SK-N-SH (cell line): ENCODE measurements around the gene PCDHGA2. TPM values are rescaled to one million over a fixed set of nuclear protein-coding genes. Genes with fewer than 3 reads are reported as not detected.

ENCODE experiments used
- CTCF ChIA-PET: fragments of 300-600, 350-600 bp; formaldehyde crosslinking; extraction: SDS; loops from one replicate; lab custom pipeline; 2021; lab: Yijun Ruan, JAX
- POLR2A ChIA-PET: fragments of 350-600 bp; sonication (Branson Sonifier 250); formaldehyde crosslinking; extraction: SDS; loops from one replicate; lab custom pipeline; 2020; ENCODE audit warnings: antibody characterized with exemption, inconsistent platforms; lab: Yijun Ruan, JAX
- DNase-seq: peaks from one replicate; pipeline ENCODE4 v3.0.0; 2012
- H2AFZ ChIP-seq: fragments of 200-600 bp; sonication (generic); 2 replicates; pipeline ENCODE4 v1.8.1; 2016; ENCODE audit warnings: antibody characterized with exemption, mild to moderate bottlenecking, low read depth
- H3F3A ChIP-seq: fragments of 200-600 bp; sonication (generic); replicated peaks from 2 replicates; pipeline ENCODE3; 2016; ENCODE audit warnings: antibody characterized with exemption, mild to moderate bottlenecking; ENCODE audit not compliant: insufficient read depth
- H3K27ac ChIP-seq, 2 experiments: fragments of 200-500 bp in 1 of 2; fragments of 200-600 bp in 1 of 2; sonication (Bioruptor generic) in 1 of 2; sonication (generic), shearing (Covaris generic) in 1 of 2; 2 replicates each; pipeline versions ENCODE4 v1.5.1 to v1.6.1; 2014 to 2016; ENCODE audit warnings: low read depth in 2 of 2, inconsistent platforms in 1 of 2, low read length in 1 of 2, mild to moderate bottlenecking in 1 of 2, mixed read lengths in 1 of 2
- H3K27me3 ChIP-seq: fragments of 200-600 bp; sonication (generic), shearing (Covaris generic); 2 replicates; pipeline ENCODE4 v1.6.1; 2016; ENCODE audit warnings: mixed run types; ENCODE audit not compliant: insufficient read depth
- H3K36me3 ChIP-seq, 2 experiments: fragments of 200-500 bp in 1 of 2; fragments of 200-600 bp in 1 of 2; sonication (Bioruptor generic) in 1 of 2; sonication (generic) in 1 of 2; replicated peaks in 1 of 2; 2 replicates each; pipeline versions ENCODE3 to v1.5.1; 2014 to 2016; ENCODE audit warnings: low read length in 1 of 2, mild to moderate bottlenecking in 1 of 2; ENCODE audit not compliant: insufficient read depth in 2 of 2, control insufficient read depth in 1 of 2
- H3K4me1 ChIP-seq, 2 experiments: fragments of 200-500 bp in 1 of 2; fragments of 200-600 bp in 1 of 2; sonication (Bioruptor generic) in 1 of 2; sonication (generic), shearing (Covaris generic) in 1 of 2; 2 replicates each; pipeline versions ENCODE4 v1.5.1 to v1.6.1; 2014 to 2016; ENCODE audit warnings: low read depth in 1 of 2, low read length in 1 of 2, mixed run types in 1 of 2; ENCODE audit not compliant: insufficient read depth in 2 of 2, control insufficient read depth in 1 of 2
- H3K4me2 ChIP-seq: fragments of 200-600 bp; sonication (generic), shearing (Covaris generic); 2 replicates; pipeline ENCODE4 v1.6.1; 2017; ENCODE audit warnings: mixed run types
- H3K4me3 ChIP-seq, 2 experiments: fragments of 200-500 bp in 1 of 2; fragments of 200-600 bp in 1 of 2; sonication (Bioruptor generic) in 1 of 2; sonication (generic), shearing (Covaris generic) in 1 of 2; 2 replicates each; pipeline versions ENCODE4 v1.5.1 to v1.8.1; 2014 to 2016; ENCODE audit warnings: low read depth in 2 of 2, inconsistent platforms in 1 of 2, low read length in 1 of 2, mild to moderate bottlenecking in 1 of 2, mixed read lengths in 1 of 2, moderate library complexity in 1 of 2
- H3K79me2 ChIP-seq: fragments of 200-600 bp; sonication (generic); 2 replicates; pipeline ENCODE4 v1.8.1; 2017; ENCODE audit warnings: mild to moderate bottlenecking; ENCODE audit not compliant: insufficient read depth
- H3K9ac ChIP-seq: fragments of 200-600 bp; sonication (generic); 2 replicates; pipeline ENCODE4 v1.6.1; 2017; ENCODE audit warnings: mixed run types
- H3K9me2 ChIP-seq: fragments of 200-600 bp; sonication (generic); 2 replicates; pipeline ENCODE4 v1.6.1; 2017; ENCODE audit warnings: mixed run types
- H3K9me3 ChIP-seq: fragments of 200-600 bp; sonication (generic); 2 replicates; pipeline ENCODE4 v1.6.1; 2017; ENCODE audit warnings: mixed run types, mild to moderate bottlenecking, moderate library complexity
- H4K20me1 ChIP-seq: fragments of 200-600 bp; sonication (generic); 2 replicates; pipeline ENCODE4 v1.6.1; 2017; ENCODE audit warnings: mild to moderate bottlenecking, mixed run types; ENCODE audit not compliant: insufficient read depth
- CTCF ChIP-seq: fragments of 200-600 bp; sonication (generic); IDR thresholded peaks from 2 replicates; pipeline ENCODE4 v1.6.1; 2017; ENCODE audit warnings: antibody characterized with exemption, mild to moderate bottlenecking, moderate library complexity
- ELF1 ChIP-seq: IDR thresholded peaks from 2 replicates; pipeline ENCODE4 v1.4.0; 2012
- EP300 ChIP-seq, 2 experiments: IDR thresholded peaks; 2 replicates each; pipeline versions ENCODE4 v1.4.0 to v1.6.1; 2012; ENCODE audit warnings: borderline replicate concordance in 1 of 2, low read depth in 1 of 2, low read length in 1 of 2
- FOSL2 ChIP-seq: IDR thresholded peaks from 2 replicates; pipeline ENCODE4 v1.4.0; 2012; ENCODE audit warnings: low read depth, mild to moderate bottlenecking, moderate library complexity, borderline replicate concordance
- FOXM1 ChIP-seq: IDR thresholded peaks from 2 replicates; pipeline ENCODE4 v1.4.0; 2012; ENCODE audit warnings: low read depth, mild to moderate bottlenecking
- IRF3 ChIP-seq: fragments of 150-350 bp; IDR thresholded peaks from 2 replicates; pipeline ENCODE4 v1.6.1; 2016; ENCODE audit warnings: mild to moderate bottlenecking, low read depth, low read length
- MXI1 ChIP-seq: IDR thresholded peaks from 2 replicates; pipeline ENCODE4 v1.6.1; 2012; ENCODE audit warnings: mild to moderate bottlenecking, low read depth, low read length, improper control_type of control experiment
- NFIC ChIP-seq: IDR thresholded peaks from 2 replicates; pipeline ENCODE4 v1.4.0; 2012; ENCODE audit warnings: borderline replicate concordance
- POLR2AphosphoS5 ChIP-seq: IDR thresholded peaks from 2 replicates; pipeline ENCODE4 v1.6.1; 2012; ENCODE audit warnings: low read depth, low read length
- WGBS: methylation state at CpG from one replicate; pipeline ENCODE4 v1.1.6; 2017; ENCODE audit warnings: low lambda C conversion rate; 5-methylcytosine and 5-hydroxymethylcytosine counted together
- polyA plus RNA-seq, 3 experiments: library from polyadenylated mRNA; depleted of rRNA; stranded (reverse); fragments of >200 nt; gene quantifications; 2 replicates each; pipeline ENCODE4 v1.2.3, GENCODE V29; 2012

The PCDHGA2 gene
- polyA plus RNA-seq, 1 of the 3 experiments (the other 2 are of a cell fraction), result 1.4 TPM

GRCh38 chr5:141363952-141364660, 25.5 kb downstream of the PCDHGA2 start, which contains the start of gene PCDHGA5:
Gene PCDHGA5, plus strand, starts transcription at chr5:141364162. Its CDS starts 169 bp downstream, at chr5:141364331.
- ChIA-PET CTCF (interaction anchor here (0.9 to 1.4 kb wide), 3 partner anchors 14 to 194 kb away, joined by 3 to 7 read pairs (median 3); partner anchors contain the start of gene PCDHGB1), POLR2A (no interaction called here)
- Histone ChIP-seq H2AFZ (no peak within 1 kb of the TSS), H3K9ac (no peak within 1 kb of the TSS), H3K79me2 (no peaks in the 10 kb centered on the region), H3K36me3 (peaks cover 0 to 7% of the 10 kb centered on the region in 2 experiments), H3K4me2 (no peak within 1 kb of the TSS), H4K20me1 (no peaks in the 10 kb centered on the region), H3K27me3 (no peaks in the 10 kb centered on the region), H3K4me1 (no peaks in the 10 kb centered on the region), H3K9me3 (peaks cover 7% of the 10 kb centered on the region; the same call in 1 of the 2 replicates), H3F3A (no peaks in the 10 kb centered on the region), H3K4me3 (no peak within 1 kb of the TSS), H3K27ac (no peak within 1 kb of the TSS), H3K9me2 (no peaks in the 10 kb centered on the region)
- WGBS, result 62% methylated on average over 34 of the region's 34 CpGs
- DNase-seq, result no peak
- no peak for TF ChIP-seq ELF1
- TF ChIP-seq MXI1, result no peak
- no peak for TF ChIP-seq NFIC
- TF ChIP-seq CTCF, result no peak; the same call in 1 of the 2 replicates
- no peak for TF ChIP-seq FOSL2
- no peak for TF ChIP-seq EP300 (IDR thresholded peaks at IDR 0.05; ENCODE audit: borderline replicate concordance in 1 of 2, low read depth in 1 of 2, low read length in 1 of 2)
- no peak for TF ChIP-seq IRF3
- TF ChIP-seq POLR2AphosphoS5, result no peak
- TF ChIP-seq FOXM1, result no peak

- no peak for DNase-seq
- no peak overlapping the region for H3K9ac ChIP-seq
- H3K4me3 ChIP-seq, result peak overlapping the region in 1 of 2 experiments; percentile 12; a peak in 1 of 4 replicates
- H3K27me3 ChIP-seq, result no peaks in the 10 kb centered on the region
- no peak overlapping the region for H2AFZ ChIP-seq
- H3K9me2 ChIP-seq, result no peaks in the 10 kb centered on the region
- H3F3A ChIP-seq, result no peaks in the 10 kb centered on the region
- ChIA-PET CTCF (interaction anchor here (0.8 kb wide), 1 partner anchor 197 kb away, joined by 3 read pairs; no protein-coding TSS in a partner anchor), POLR2A (no interaction called here)
- peaks cover 0 to 12% of the 10 kb centered on the region in 2 experiments for H3K36me3 ChIP-seq
- no peak overlapping the region for H3K4me2 ChIP-seq
- H3K4me1 ChIP-seq, result no peaks in the 10 kb centered on the region
- TF ChIP-seq MXI1, result no peak
- TF ChIP-seq, all 33 proteins: peak for 0
- no peak overlapping the region for H3K27ac ChIP-seq
- H4K20me1 ChIP-seq, result no peaks in the 10 kb centered on the region
- no peaks in the 10 kb centered on the region for H3K79me2 ChIP-seq
- peaks cover 7% of the 10 kb centered on the region; the same call in 1 of the 2 replicates for H3K9me3 ChIP-seq
- 77% methylated on average over 44 of the region's 46 CpGs for WGBS
Measured at GRCh38 chr5:141366016-141366896, 27.7 kb downstream of the PCDHGA2 start.
